Neural progenitor cell (in vitro differentiated cells): ENCODE measurements around the gene MRM3.

Source experiments
- EZH2 ChIP-seq: fragments of 200-600 bp; sonication (generic); IDR thresholded peaks from 2 replicates; pipeline ENCODE4 v1.6.1; 2017; ENCODE audit warnings: antibody characterized with exemption, mild to moderate bottlenecking, moderate library complexity
- TF ChIP-seq, protein P1 (sequence below): fragments of 200-600 bp; sonication (generic); IDR thresholded peaks from 2 replicates; pipeline ENCODE4 v1.5.1; 2017; ENCODE audit warnings: antibody characterized with exemption, mild to moderate bottlenecking

DNA sequence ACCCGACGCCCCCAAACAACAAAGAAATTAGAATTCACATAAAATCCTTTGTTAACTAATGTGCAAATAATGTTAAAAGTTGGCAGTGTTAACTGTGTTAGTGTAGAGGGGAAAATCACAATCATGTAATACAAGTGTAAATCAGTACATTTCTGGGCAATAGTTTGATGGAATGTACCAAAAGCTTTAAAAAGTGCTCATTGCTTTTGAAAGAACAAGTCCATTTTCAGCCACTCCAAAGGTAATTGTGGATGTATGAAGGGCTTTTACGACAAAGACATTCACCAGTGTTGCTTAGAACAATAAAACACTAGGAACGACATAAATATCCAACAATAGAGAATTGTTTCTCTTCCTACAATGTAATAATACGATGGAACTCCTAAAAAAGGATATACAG is 9.1 kb upstream of the MRM3 start:
- TF ChIP-seq, protein P1, sequence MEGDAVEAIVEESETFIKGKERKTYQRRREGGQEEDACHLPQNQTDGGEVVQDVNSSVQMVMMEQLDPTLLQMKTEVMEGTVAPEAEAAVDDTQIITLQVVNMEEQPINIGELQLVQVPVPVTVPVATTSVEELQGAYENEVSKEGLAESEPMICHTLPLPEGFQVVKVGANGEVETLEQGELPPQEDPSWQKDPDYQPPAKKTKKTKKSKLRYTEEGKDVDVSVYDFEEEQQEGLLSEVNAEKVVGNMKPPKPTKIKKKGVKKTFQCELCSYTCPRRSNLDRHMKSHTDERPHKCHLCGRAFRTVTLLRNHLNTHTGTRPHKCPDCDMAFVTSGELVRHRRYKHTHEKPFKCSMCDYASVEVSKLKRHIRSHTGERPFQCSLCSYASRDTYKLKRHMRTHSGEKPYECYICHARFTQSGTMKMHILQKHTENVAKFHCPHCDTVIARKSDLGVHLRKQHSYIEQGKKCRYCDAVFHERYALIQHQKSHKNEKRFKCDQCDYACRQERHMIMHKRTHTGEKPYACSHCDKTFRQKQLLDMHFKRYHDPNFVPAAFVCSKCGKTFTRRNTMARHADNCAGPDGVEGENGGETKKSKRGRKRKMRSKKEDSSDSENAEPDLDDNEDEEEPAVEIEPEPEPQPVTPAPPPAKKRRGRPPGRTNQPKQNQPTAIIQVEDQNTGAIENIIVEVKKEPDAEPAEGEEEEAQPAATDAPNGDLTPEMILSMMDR: no peak
- no peak for TF ChIP-seq EZH2
